SU-DHL-6 (cell line): Measurements from ENCODE around the gene TMEM108.

Source experiments
- EZH2phosphoT487 ChIP-seq: fragments of 200-600 bp; sonication (generic), shearing (Covaris generic); conservative IDR thresholded peaks from 2 replicates; pipeline ENCODE4 v1.6.1; 2018; ENCODE audit warnings: mild to moderate bottlenecking, antibody characterized with exemption, low read length, moderate library complexity, mixed read lengths
- TF ChIP-seq, protein P1 (sequence below): fragments of 200-600 bp; sonication (generic); IDR thresholded peaks from one replicate; pipeline ENCODE4 v1.5.1; 2017; ENCODE audit warnings: antibody characterized with exemption, mild to moderate bottlenecking, low read length, moderate library complexity; ENCODE audit not compliant: insufficient read depth, poor library complexity, severe bottlenecking

DNA sequence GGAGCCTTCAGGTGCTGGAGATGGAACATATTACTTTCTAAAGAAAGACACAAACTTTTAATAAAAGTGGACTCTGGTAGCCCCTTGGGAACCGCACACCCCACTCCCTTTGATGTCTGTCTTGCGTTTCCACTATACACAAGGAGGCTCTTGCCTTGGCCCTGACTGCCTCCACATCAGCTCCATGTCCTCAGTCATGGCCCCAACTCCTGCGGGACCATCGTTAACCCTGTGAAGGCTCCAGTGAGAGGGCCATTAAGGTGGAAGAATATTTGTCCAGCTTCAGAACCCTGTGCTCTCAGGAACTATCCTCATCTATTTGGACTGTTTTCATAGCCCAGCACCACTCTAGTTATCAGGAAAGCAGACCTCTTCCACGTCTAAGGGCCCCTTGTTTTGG, 345.6 kb downstream of the TMEM108 start:
- no peak for TF ChIP-seq EZH2phosphoT487
- TF ChIP-seq, protein P1, sequence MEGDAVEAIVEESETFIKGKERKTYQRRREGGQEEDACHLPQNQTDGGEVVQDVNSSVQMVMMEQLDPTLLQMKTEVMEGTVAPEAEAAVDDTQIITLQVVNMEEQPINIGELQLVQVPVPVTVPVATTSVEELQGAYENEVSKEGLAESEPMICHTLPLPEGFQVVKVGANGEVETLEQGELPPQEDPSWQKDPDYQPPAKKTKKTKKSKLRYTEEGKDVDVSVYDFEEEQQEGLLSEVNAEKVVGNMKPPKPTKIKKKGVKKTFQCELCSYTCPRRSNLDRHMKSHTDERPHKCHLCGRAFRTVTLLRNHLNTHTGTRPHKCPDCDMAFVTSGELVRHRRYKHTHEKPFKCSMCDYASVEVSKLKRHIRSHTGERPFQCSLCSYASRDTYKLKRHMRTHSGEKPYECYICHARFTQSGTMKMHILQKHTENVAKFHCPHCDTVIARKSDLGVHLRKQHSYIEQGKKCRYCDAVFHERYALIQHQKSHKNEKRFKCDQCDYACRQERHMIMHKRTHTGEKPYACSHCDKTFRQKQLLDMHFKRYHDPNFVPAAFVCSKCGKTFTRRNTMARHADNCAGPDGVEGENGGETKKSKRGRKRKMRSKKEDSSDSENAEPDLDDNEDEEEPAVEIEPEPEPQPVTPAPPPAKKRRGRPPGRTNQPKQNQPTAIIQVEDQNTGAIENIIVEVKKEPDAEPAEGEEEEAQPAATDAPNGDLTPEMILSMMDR = no peak
